SK-N-SH (cell line): ENCODE data around the gene PLAAT4. TPM values are rescaled to one million over a fixed set of nuclear protein-coding genes. Genes with fewer than 3 reads are reported as not detected.

ENCODE experiments used
- CTCF ChIA-PET: fragments of 300-600, 350-600 bp; formaldehyde crosslinking; extraction: SDS; loops from one replicate; lab custom pipeline; 2021; lab: Yijun Ruan, JAX
- POLR2A ChIA-PET: fragments of 350-600 bp; sonication (Branson Sonifier 250); formaldehyde crosslinking; extraction: SDS; loops from one replicate; lab custom pipeline; 2020; ENCODE audit warnings: antibody characterized with exemption, inconsistent platforms; lab: Yijun Ruan, JAX
- DNase-seq: peaks from one replicate; pipeline ENCODE4 v3.0.0; 2012
- H2AFZ ChIP-seq: fragments of 200-600 bp; sonication (generic); 2 replicates; pipeline ENCODE4 v1.8.1; 2016; ENCODE audit warnings: antibody characterized with exemption, mild to moderate bottlenecking, low read depth
- H3F3A ChIP-seq: fragments of 200-600 bp; sonication (generic); replicated peaks from 2 replicates; pipeline ENCODE3; 2016; ENCODE audit warnings: antibody characterized with exemption, mild to moderate bottlenecking; ENCODE audit not compliant: insufficient read depth
- H3K27ac ChIP-seq, 2 experiments: fragments of 200-500 bp in 1 of 2; fragments of 200-600 bp in 1 of 2; sonication (Bioruptor generic) in 1 of 2; sonication (generic), shearing (Covaris generic) in 1 of 2; 2 replicates each; pipeline versions ENCODE4 v1.5.1 to v1.6.1; 2014 to 2016; ENCODE audit warnings: low read depth in 2 of 2, inconsistent platforms in 1 of 2, low read length in 1 of 2, mild to moderate bottlenecking in 1 of 2, mixed read lengths in 1 of 2
- H3K27me3 ChIP-seq: fragments of 200-600 bp; sonication (generic), shearing (Covaris generic); 2 replicates; pipeline ENCODE4 v1.6.1; 2016; ENCODE audit warnings: mixed run types; ENCODE audit not compliant: insufficient read depth
- H3K36me3 ChIP-seq, 2 experiments: fragments of 200-500 bp in 1 of 2; fragments of 200-600 bp in 1 of 2; sonication (Bioruptor generic) in 1 of 2; sonication (generic) in 1 of 2; replicated peaks in 1 of 2; 2 replicates each; pipeline versions ENCODE3 to v1.5.1; 2014 to 2016; ENCODE audit warnings: low read length in 1 of 2, mild to moderate bottlenecking in 1 of 2; ENCODE audit not compliant: insufficient read depth in 2 of 2, control insufficient read depth in 1 of 2
- H3K4me1 ChIP-seq, 2 experiments: fragments of 200-500 bp in 1 of 2; fragments of 200-600 bp in 1 of 2; sonication (Bioruptor generic) in 1 of 2; sonication (generic), shearing (Covaris generic) in 1 of 2; 2 replicates each; pipeline versions ENCODE4 v1.5.1 to v1.6.1; 2014 to 2016; ENCODE audit warnings: low read depth in 1 of 2, low read length in 1 of 2, mixed run types in 1 of 2; ENCODE audit not compliant: insufficient read depth in 2 of 2, control insufficient read depth in 1 of 2
- H3K4me2 ChIP-seq: fragments of 200-600 bp; sonication (generic), shearing (Covaris generic); 2 replicates; pipeline ENCODE4 v1.6.1; 2017; ENCODE audit warnings: mixed run types
- H3K4me3 ChIP-seq, 2 experiments: fragments of 200-500 bp in 1 of 2; fragments of 200-600 bp in 1 of 2; sonication (Bioruptor generic) in 1 of 2; sonication (generic), shearing (Covaris generic) in 1 of 2; 2 replicates each; pipeline versions ENCODE4 v1.5.1 to v1.8.1; 2014 to 2016; ENCODE audit warnings: low read depth in 2 of 2, inconsistent platforms in 1 of 2, low read length in 1 of 2, mild to moderate bottlenecking in 1 of 2, mixed read lengths in 1 of 2, moderate library complexity in 1 of 2
- H3K79me2 ChIP-seq: fragments of 200-600 bp; sonication (generic); 2 replicates; pipeline ENCODE4 v1.8.1; 2017; ENCODE audit warnings: mild to moderate bottlenecking; ENCODE audit not compliant: insufficient read depth
- H3K9ac ChIP-seq: fragments of 200-600 bp; sonication (generic); 2 replicates; pipeline ENCODE4 v1.6.1; 2017; ENCODE audit warnings: mixed run types
- H3K9me2 ChIP-seq: fragments of 200-600 bp; sonication (generic); 2 replicates; pipeline ENCODE4 v1.6.1; 2017; ENCODE audit warnings: mixed run types
- H3K9me3 ChIP-seq: fragments of 200-600 bp; sonication (generic); 2 replicates; pipeline ENCODE4 v1.6.1; 2017; ENCODE audit warnings: mixed run types, mild to moderate bottlenecking, moderate library complexity
- H4K20me1 ChIP-seq: fragments of 200-600 bp; sonication (generic); 2 replicates; pipeline ENCODE4 v1.6.1; 2017; ENCODE audit warnings: mild to moderate bottlenecking, mixed run types; ENCODE audit not compliant: insufficient read depth
- ELF1 ChIP-seq: IDR thresholded peaks from 2 replicates; pipeline ENCODE4 v1.4.0; 2012
- FOXJ3 ChIP-seq: sonication (generic); formaldehyde crosslinking; IDR thresholded peaks from 2 replicates; pipeline ENCODE4 v1.5.1; 2020; ENCODE audit warnings: mild to moderate bottlenecking, missing genetic modification reagents
- GABPA ChIP-seq: IDR thresholded peaks from 2 replicates; pipeline ENCODE4 v1.4.0; 2012; ENCODE audit warnings: low read depth, mild to moderate bottlenecking
- MEF2A ChIP-seq: IDR thresholded peaks from 2 replicates; pipeline ENCODE4 v1.4.0; 2012; ENCODE audit warnings: low read depth, borderline replicate concordance
- NFIC ChIP-seq: IDR thresholded peaks from 2 replicates; pipeline ENCODE4 v1.4.0; 2012; ENCODE audit warnings: borderline replicate concordance
- POLR2AphosphoS5 ChIP-seq: IDR thresholded peaks from 2 replicates; pipeline ENCODE4 v1.6.1; 2012; ENCODE audit warnings: low read depth, low read length
- RAD21 ChIP-seq: IDR thresholded peaks from 2 replicates; pipeline ENCODE4 v1.6.1; 2012; ENCODE audit warnings: mild to moderate bottlenecking, low read length
- RXRA ChIP-seq: IDR thresholded peaks from 2 replicates; pipeline ENCODE4 v1.4.0; 2012; ENCODE audit warnings: low read depth, mild to moderate bottlenecking, borderline replicate concordance
- SIN3A ChIP-seq: IDR thresholded peaks from 2 replicates; pipeline ENCODE4 v1.6.1; 2012; ENCODE audit warnings: low read depth, mild to moderate bottlenecking, low read length, moderate library complexity, borderline replicate concordance
- TCF12 ChIP-seq: IDR thresholded peaks from 2 replicates; pipeline ENCODE4 v1.4.0; 2012
- YY1 ChIP-seq: IDR thresholded peaks from 2 replicates; pipeline ENCODE4 v1.4.0; 2012; ENCODE audit warnings: low read depth, mild to moderate bottlenecking
- WGBS: methylation state at CpG from one replicate; pipeline ENCODE4 v1.1.6; 2017; ENCODE audit warnings: low lambda C conversion rate; 5-methylcytosine and 5-hydroxymethylcytosine counted together
- polyA plus RNA-seq, 3 experiments: library from polyadenylated mRNA; depleted of rRNA; stranded (reverse); fragments of >200 nt; gene quantifications; 2 replicates each; pipeline ENCODE4 v1.2.3, GENCODE V29; 2012
- TF ChIP-seq, protein P1 (sequence below): IDR thresholded peaks from 2 replicates; pipeline ENCODE4; 2012
- TF ChIP-seq, protein P2 (sequence below): IDR thresholded peaks from 2 replicates; pipeline ENCODE4 v1.6.1; 2012; ENCODE audit warnings: mild to moderate bottlenecking, low read depth, low read length, moderate library complexity

Gene PLAAT4
- polyA plus RNA-seq, 1 of the 3 experiments (the other 2 are of a cell fraction) = 5.6 TPM

DNA sequence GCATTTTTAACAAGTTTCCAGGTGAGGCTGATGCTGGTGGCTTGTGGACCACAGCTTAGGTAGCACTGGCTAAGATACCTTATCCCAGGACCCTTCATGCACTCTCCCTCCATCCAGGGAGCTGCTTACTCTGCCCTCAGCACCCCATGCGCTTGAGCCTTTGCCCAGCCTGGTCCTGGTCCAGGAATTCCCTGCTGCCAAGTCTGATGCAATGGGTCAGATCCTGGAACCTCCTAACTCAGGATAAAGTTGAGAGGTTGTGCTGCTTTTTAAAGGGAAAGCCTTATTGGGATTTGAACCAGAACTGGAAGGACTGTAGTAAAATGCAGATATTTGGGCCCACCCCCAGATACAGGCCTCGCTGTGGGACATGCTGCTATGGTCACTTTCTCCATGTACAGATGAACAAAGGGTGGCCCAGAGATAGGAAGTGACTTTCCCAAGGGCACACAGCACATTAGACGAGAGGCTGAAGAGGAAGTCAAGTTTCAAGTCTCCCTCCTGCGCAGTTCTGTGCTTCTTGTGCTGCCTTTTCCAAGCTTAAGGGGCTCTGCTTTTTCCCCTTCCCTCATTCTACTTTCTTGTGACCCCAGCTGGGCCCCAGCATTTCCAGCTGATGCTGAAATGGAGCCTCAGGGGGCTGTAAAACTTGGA lies 31.5 kb upstream of the PLAAT4 start:
- Histone ChIP-seq H3K27me3 (no peaks in the 10 kb centered on the region), H3K9me3 (peaks cover under 1% of the 10 kb centered on the region; the same call in 1 of the 2 replicates), H3K9me2 (no peaks in the 10 kb centered on the region), H4K20me1 (no peaks in the 10 kb centered on the region), H3K27ac (no peak overlapping the region), H3F3A (no peaks in the 10 kb centered on the region), H2AFZ (no peak overlapping the region), H3K79me2 (no peaks in the 10 kb centered on the region), H3K9ac (no peak overlapping the region), H3K4me3 (no peak overlapping the region), H3K36me3 (no peaks in the 10 kb centered on the region), H3K4me1 (no peaks in the 10 kb centered on the region), H3K4me2 (no peak overlapping the region)
- POLR2A ChIA-PET = no interaction called here
- 22% methylated on average over 4 of the region's 4 CpGs for WGBS
- no peak for DNase-seq
- TF ChIP-seq FOXJ3 (CRISPR knock-in tag) (no peak), RAD21 (no peak), SIN3A (no peak), TCF12 (no peak), MEF2A (no peak), GABPA (no peak), RXRA (no peak)
- TF ChIP-seq, protein P1, sequence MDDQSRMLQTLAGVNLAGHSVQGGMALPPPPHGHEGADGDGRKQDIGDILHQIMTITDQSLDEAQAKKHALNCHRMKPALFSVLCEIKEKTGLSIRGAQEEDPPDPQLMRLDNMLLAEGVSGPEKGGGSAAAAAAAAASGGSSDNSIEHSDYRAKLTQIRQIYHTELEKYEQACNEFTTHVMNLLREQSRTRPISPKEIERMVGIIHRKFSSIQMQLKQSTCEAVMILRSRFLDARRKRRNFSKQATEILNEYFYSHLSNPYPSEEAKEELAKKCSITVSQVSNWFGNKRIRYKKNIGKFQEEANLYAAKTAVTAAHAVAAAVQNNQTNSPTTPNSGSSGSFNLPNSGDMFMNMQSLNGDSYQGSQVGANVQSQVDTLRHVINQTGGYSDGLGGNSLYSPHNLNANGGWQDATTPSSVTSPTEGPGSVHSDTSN = no peak
- TF ChIP-seq, protein P2, sequence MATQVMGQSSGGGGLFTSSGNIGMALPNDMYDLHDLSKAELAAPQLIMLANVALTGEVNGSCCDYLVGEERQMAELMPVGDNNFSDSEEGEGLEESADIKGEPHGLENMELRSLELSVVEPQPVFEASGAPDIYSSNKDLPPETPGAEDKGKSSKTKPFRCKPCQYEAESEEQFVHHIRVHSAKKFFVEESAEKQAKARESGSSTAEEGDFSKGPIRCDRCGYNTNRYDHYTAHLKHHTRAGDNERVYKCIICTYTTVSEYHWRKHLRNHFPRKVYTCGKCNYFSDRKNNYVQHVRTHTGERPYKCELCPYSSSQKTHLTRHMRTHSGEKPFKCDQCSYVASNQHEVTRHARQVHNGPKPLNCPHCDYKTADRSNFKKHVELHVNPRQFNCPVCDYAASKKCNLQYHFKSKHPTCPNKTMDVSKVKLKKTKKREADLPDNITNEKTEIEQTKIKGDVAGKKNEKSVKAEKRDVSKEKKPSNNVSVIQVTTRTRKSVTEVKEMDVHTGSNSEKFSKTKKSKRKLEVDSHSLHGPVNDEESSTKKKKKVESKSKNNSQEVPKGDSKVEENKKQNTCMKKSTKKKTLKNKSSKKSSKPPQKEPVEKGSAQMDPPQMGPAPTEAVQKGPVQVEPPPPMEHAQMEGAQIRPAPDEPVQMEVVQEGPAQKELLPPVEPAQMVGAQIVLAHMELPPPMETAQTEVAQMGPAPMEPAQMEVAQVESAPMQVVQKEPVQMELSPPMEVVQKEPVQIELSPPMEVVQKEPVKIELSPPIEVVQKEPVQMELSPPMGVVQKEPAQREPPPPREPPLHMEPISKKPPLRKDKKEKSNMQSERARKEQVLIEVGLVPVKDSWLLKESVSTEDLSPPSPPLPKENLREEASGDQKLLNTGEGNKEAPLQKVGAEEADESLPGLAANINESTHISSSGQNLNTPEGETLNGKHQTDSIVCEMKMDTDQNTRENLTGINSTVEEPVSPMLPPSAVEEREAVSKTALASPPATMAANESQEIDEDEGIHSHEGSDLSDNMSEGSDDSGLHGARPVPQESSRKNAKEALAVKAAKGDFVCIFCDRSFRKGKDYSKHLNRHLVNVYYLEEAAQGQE = no peak
- CTCF ChIA-PET = interaction anchor here (0.6 to 1.2 kb wide), 2 partner anchors 26 to 341 kb away, joined by 3 to 8 read pairs; no protein-coding TSS in a partner anchor

DNA sequence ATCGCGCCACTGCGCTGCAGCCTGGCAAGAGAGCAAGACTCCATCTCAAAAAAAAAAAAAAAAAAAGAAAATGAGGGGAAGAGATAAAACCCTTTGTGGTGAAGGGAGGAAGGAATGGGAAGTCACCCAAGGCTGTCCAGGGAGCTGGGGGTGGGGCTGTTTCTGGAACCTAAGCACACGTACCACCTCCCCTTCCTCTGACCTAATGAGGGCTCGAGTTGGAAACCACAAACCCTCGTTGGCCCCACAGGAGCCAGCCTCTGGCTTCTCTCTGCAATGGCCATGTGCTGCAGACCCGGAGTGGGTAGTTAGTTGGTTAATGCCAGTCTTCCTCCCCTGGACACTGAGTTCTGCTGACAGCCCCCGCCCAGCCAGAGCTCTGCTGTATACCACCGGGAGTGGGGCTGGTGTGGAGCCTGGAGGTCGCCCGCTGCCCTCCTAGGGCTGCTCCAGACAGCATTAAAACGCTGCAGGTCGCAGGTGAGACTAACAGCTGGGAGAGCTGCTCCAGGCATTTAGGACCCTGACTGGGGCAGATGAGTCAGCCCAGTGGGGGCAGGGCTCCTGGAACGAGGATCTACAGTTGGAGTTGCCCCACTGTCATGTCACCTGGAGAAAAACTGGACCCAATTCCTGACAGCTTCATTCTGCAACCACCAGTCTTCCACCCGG lies 30.6 kb upstream of the PLAAT4 start, which contains the start of gene LGALS12:
TSS of gene LGALS12 (plus strand) at position 228 of the 672 bp plus-strand sequence. CDS start at position 603, 375 bp downstream.
- H4K20me1 ChIP-seq = no peaks in the 10 kb centered on the region
- H3K36me3 ChIP-seq = no peaks in the 10 kb centered on the region
- 59% methylated on average over 9 of the region's 15 CpGs for WGBS
- no peak within 1 kb of the TSS for H3K4me3 ChIP-seq
- POLR2A ChIA-PET = no interaction called here
- CTCF ChIA-PET = interaction anchor here (1.2 to 1.6 kb wide), 2 partner anchors 27 to 136 kb away, joined by 3 to 8 read pairs; no protein-coding TSS in a partner anchor
- no peak within 1 kb of the TSS for H2AFZ ChIP-seq
- H3K27ac ChIP-seq = no peak within 1 kb of the TSS
- no peaks in the 10 kb centered on the region for H3K27me3 ChIP-seq
- peaks cover 0 to 3% of the 10 kb centered on the region in 2 experiments; a peak in 1 of 4 replicates for H3K4me1 ChIP-seq
- no peaks in the 10 kb centered on the region for H3K9me2 ChIP-seq
- DNase-seq = no peak
- H3K4me2 ChIP-seq = no peak within 1 kb of the TSS
- no peaks in the 10 kb centered on the region for H3F3A ChIP-seq
- TF ChIP-seq FOXJ3 (CRISPR knock-in tag) = no peak
- TF ChIP-seq, protein P2 = no peak
- no peak for TF ChIP-seq POLR2AphosphoS5
- no peak for TF ChIP-seq YY1
- TF ChIP-seq, protein P1 = no peak
- no peak for TF ChIP-seq TCF12
- no peak for TF ChIP-seq GABPA
- TF ChIP-seq ELF1 = no peak
- TF ChIP-seq MEF2A = no peak
- TF ChIP-seq NFIC = no peak
- no peak within 1 kb of the TSS for H3K9ac ChIP-seq
- no peaks in the 10 kb centered on the region for H3K79me2 ChIP-seq
- H3K9me3 ChIP-seq = no peaks in the 10 kb centered on the region
